HG02973 (cell line): Measurements from ENCODE around the gene ARHGEF18.
"Not testable (repeated sequence)": the region's sequence is repeated elsewhere in the genome, so short reads cannot be mapped to it uniquely, and the experiment has no call there.

Experiments
- ATAC-seq: cut with Tn5 transposase; IDR thresholded peaks from one replicate; pipeline ENCODE4 v1.9.1; 2021; ENCODE audit warnings: moderate library complexity; ENCODE audit not compliant: unreplicated experiment

ARHGEF18 gene

GRCh38 chr19:7346488-7346971 is 2.2 kb upstream of the ARHGEF18 start:
- ATAC-seq: no peak

GRCh38 chr19:7346997-7347396 is 1.7 kb upstream of the ARHGEF18 start:
- not testable (repeated sequence) for ATAC-seq

GRCh38 chr19:7349231-7349591 is 474 bp downstream of the ARHGEF18 start:
- no peak for ATAC-seq

GRCh38 chr19:7349961-7350711 is 1.4 kb downstream of the ARHGEF18 start:
- no peak for ATAC-seq

GRCh38 chr19:7351861-7352260 is 3.1 kb downstream of the ARHGEF18 start:
- no peak for ATAC-seq

GRCh38 chr19:7355151-7355820 is 6.5 kb downstream of the ARHGEF18 start:
- no peak for ATAC-seq

- ATAC-seq: no peak
Observed at GRCh38 chr19:7355871-7356270, 7.1 kb downstream of the ARHGEF18 start.

- no peak for ATAC-seq
Observed at GRCh38 chr19:7356899-7357627, 8.3 kb downstream of the ARHGEF18 start.

- no peak for ATAC-seq
Observed at GRCh38 chr19:7358102-7358597, 9.4 kb downstream of the ARHGEF18 start.

- no peak for ATAC-seq
Observed at GRCh38 chr19:7360393-7360984, 11.8 kb downstream of the ARHGEF18 start.

GRCh38 chr19:7363225-7363624 is 14.5 kb downstream of the ARHGEF18 start:
- no peak for ATAC-seq

GRCh38 chr19:7366701-7367420 is 18.1 kb downstream of the ARHGEF18 start:
- no peak for ATAC-seq

- no peak for ATAC-seq
Observed at GRCh38 chr19:7368456-7368855, 19.7 kb downstream of the ARHGEF18 start.

GRCh38 chr19:7368866-7369265 is 20.1 kb downstream of the ARHGEF18 start:
- ATAC-seq: not testable (repeated sequence)

GRCh38 chr19:7370546-7370945 is 21.8 kb downstream of the ARHGEF18 start:
- no peak for ATAC-seq

- no peak for ATAC-seq
Observed at GRCh38 chr19:7371001-7371400, 22.3 kb downstream of the ARHGEF18 start.

- no peak for ATAC-seq
Observed at GRCh38 chr19:7372810-7373209, 24.1 kb downstream of the ARHGEF18 start.

GRCh38 chr19:7373862-7374261 is 25.1 kb downstream of the ARHGEF18 start:
- ATAC-seq: no peak

- ATAC-seq: no peak
Observed at GRCh38 chr19:7376151-7376852, 27.6 kb downstream of the ARHGEF18 start.

GRCh38 chr19:7377196-7377595 is 28.5 kb downstream of the ARHGEF18 start:
- no peak for ATAC-seq
